Adrenal gland (tissue), 5 donors: Measurements from ENCODE around the gene AGER.

Experiments used
- CTCF ChIP-seq, 6 experiments: fragments of 450-650 bp in 4 of 6; fragments of 200-600 bp in 2 of 6; sonication (generic) in 1 of 6; IDR thresholded peaks; 1 replicate in 5 of 6; 2 replicates in 1 of 6; pipeline versions ENCODE4 v1.5.1 to v1.8.0; 2016 to 2021; ENCODE audit warnings: antibody characterized with exemption in 6 of 6, mild to moderate bottlenecking in 2 of 6, moderate library complexity in 1 of 6
- POLR2A ChIP-seq, 2 donors: fragments of 450-650 bp; IDR thresholded peaks; one replicate each; pipeline ENCODE4 v1.6.1; 2017; ENCODE audit warnings: antibody characterized with exemption in 2 of 2, mild to moderate bottlenecking in 2 of 2, moderate library complexity in 1 of 2
- donor health status: DM: no; HTN: no; CAD: no.

DNA sequence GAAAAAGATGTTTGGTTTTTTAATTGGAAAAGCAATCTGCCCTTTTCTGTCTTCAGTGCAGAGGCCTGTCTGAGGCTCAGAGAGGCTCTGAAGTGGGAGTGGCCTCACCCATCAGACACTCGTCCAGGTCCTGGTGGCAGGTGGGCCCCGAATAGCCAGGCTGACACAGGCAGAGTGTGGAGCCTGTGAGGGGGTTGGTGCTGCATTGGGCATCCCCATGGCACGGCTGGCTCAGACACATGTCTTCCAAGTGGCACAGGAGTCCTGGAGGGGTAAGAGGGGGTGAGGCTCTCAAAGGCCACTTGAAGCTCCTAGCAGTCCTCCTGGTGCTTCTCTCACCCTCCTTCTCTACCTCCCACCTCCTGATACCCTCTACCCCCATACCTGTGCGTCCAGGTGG is 36.0 kb upstream of the AGER start:
- no peak for TF ChIP-seq CTCF (IDR thresholded peaks at IDR 0.05)
- TF ChIP-seq POLR2A (IDR thresholded peaks at IDR 0.05), result no peak
